Esophagus muscularis mucosa (tissue), 4 donors: Measurements from ENCODE around the gene MLST8. TPM values are rescaled to one million over a fixed set of nuclear protein-coding genes. Genes with fewer than 3 reads are reported as not detected.

Source experiments
- DNase-seq: peaks from one replicate; pipeline ENCODE4 v3.0.0-alpha.2; 2017; ENCODE audit errors: extremely low spot score
- H3K27ac ChIP-seq, 4 donors: fragments of 200-600 bp; sonication (generic); replicated peaks in 1 of 4; 1 replicate in 3 of 4; 2 replicates in 1 of 4; pipeline ENCODE4 v1.5.1; 2016 to 2019; ENCODE audit warnings: mild to moderate bottlenecking in 1 of 4
- H3K27me3 ChIP-seq, 4 donors: fragments of 200-600 bp; sonication (generic); one replicate each; pipeline versions ENCODE4 v1.5.1 to v1.6.0; 2016 to 2019
- H3K36me3 ChIP-seq, 4 donors: fragments of 200-600 bp; sonication (generic); one replicate each; pipeline ENCODE4 v1.5.1; 2016 to 2019
- H3K4me1 ChIP-seq, 4 donors: fragments of 200-600 bp; sonication (generic); one replicate each; pipeline ENCODE4 v1.5.1; 2016 to 2019
- H3K4me3 ChIP-seq, 4 donors: fragments of 200-600 bp; sonication (generic); 1 replicate in 2 of 4; 2 replicates in 2 of 4; pipeline ENCODE4 v1.5.1; 2016 to 2019; ENCODE audit warnings: mild to moderate bottlenecking in 4 of 4, moderate library complexity in 1 of 4
- H3K9me3 ChIP-seq, 4 donors: fragments of 200-600 bp; sonication (generic); 1 replicate in 3 of 4; 2 replicates in 1 of 4; pipeline ENCODE4 v1.5.1; 2016 to 2019
- EP300 ChIP-seq: sonication (generic); formaldehyde crosslinking; IDR thresholded peaks from one replicate; pipeline ENCODE4 v1.6.1; 2017; ENCODE audit warnings: antibody characterized with exemption
- POLR2A ChIP-seq: fragments of 450-650 bp; IDR thresholded peaks from one replicate; pipeline ENCODE4 v1.6.1; 2017; ENCODE audit warnings: antibody characterized with exemption, moderate library complexity, mild to moderate bottlenecking, low read depth
- POLR2AphosphoS5 ChIP-seq, 2 donors: sonication (generic); formaldehyde crosslinking; IDR thresholded peaks; one replicate each; pipeline ENCODE4 v1.6.1; 2017; ENCODE audit warnings: antibody characterized with exemption in 2 of 2
- WGBS: methylation state at CpG from one replicate; pipeline ENCODE4 v1.1.5; 2018; 5-methylcytosine and 5-hydroxymethylcytosine counted together
- intact Hi-C: fragments of 100-400 bp; cut with DNase I; formaldehyde crosslinking; loops from one replicate; pipeline ENCODE4 v1.15.1; 2023
- total RNA-seq, 4 donors: library from RNA; depleted of rRNA; stranded (reverse); fragments of >200 nt; gene quantifications; one replicate each; pipeline versions ENCODE4 v1.1.0 to v1.2.1, GENCODE V29; 2016
- TF ChIP-seq, protein P1 (sequence below), 3 experiments: fragments of 200-600 bp in 2 of 3; fragments of 450-650 bp in 1 of 3; sonication (generic) in 2 of 3; IDR thresholded peaks; one replicate each; pipeline ENCODE4 v1.5.1; 2017 to 2019; ENCODE audit warnings: antibody characterized with exemption in 3 of 3, mild to moderate bottlenecking in 2 of 3, moderate library complexity in 1 of 3

Gene MLST8
- total RNA-seq, 4 donors from 2014 or later: 23.7 to 62.8 (median 36.3) TPM

DNA sequence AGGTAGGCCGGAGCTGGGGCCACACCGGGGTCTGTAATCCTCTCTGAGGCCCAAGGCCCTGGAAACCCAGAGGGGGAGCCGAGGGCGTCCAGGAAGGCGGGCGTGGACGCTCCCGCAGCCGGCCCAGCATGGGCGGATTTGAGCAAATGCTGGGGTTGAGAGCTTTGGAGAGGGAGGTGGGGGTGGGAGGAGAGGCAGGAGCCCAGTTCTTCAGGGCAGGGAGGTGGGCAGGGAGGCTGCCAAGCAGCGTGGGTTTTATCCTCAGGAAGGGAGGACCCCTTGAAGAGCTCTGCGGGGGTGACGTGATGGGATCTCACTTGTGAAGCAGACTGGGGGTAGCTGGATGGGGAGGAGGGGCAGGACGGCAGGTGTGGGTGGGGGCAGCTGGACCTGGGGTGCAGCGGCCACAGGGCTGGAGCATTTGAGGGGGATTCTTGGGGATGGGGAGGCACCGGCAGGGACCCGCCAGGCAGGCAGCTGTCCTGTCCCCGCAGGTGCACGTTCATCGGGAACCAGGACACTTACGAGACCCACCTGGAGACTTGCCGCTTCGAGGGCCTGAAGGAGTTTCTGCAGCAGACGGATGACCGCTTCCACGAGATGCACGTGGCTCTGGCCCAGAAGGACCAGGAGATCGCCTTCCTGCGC is 32.4 kb upstream of the MLST8 start:
- no peak overlapping the region for H3K27ac ChIP-seq
- no peaks in the 10 kb centered on the region for H3K27me3 ChIP-seq
- H3K9me3 ChIP-seq: no peaks in the 10 kb centered on the region
- 90% methylated on average over 24 of the region's 29 CpGs for WGBS
- intact Hi-C loops: no loop called here
- peaks cover 0 to 9% (median 0%) of the 10 kb centered on the region in 4 donors for H3K4me1 ChIP-seq
- TF ChIP-seq POLR2A: no peak
- no peak for TF ChIP-seq EP300
- no peak for TF ChIP-seq POLR2AphosphoS5 (IDR thresholded peaks at IDR 0.05)
- TF ChIP-seq, protein P1, sequence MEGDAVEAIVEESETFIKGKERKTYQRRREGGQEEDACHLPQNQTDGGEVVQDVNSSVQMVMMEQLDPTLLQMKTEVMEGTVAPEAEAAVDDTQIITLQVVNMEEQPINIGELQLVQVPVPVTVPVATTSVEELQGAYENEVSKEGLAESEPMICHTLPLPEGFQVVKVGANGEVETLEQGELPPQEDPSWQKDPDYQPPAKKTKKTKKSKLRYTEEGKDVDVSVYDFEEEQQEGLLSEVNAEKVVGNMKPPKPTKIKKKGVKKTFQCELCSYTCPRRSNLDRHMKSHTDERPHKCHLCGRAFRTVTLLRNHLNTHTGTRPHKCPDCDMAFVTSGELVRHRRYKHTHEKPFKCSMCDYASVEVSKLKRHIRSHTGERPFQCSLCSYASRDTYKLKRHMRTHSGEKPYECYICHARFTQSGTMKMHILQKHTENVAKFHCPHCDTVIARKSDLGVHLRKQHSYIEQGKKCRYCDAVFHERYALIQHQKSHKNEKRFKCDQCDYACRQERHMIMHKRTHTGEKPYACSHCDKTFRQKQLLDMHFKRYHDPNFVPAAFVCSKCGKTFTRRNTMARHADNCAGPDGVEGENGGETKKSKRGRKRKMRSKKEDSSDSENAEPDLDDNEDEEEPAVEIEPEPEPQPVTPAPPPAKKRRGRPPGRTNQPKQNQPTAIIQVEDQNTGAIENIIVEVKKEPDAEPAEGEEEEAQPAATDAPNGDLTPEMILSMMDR (IDR thresholded peaks at IDR 0.05): no peak
- peaks cover 78 to 100% (median 93%) of the 10 kb centered on the region in 4 donors for H3K36me3 ChIP-seq
- no peak for DNase-seq
- no peak overlapping the region for H3K4me3 ChIP-seq

GRCh38 chr16:2173366-2173765 is 31.9 kb upstream of the MLST8 start:
- peaks cover 72 to 98% (median 91%) of the 10 kb centered on the region in 4 donors for H3K36me3 ChIP-seq

DNA sequence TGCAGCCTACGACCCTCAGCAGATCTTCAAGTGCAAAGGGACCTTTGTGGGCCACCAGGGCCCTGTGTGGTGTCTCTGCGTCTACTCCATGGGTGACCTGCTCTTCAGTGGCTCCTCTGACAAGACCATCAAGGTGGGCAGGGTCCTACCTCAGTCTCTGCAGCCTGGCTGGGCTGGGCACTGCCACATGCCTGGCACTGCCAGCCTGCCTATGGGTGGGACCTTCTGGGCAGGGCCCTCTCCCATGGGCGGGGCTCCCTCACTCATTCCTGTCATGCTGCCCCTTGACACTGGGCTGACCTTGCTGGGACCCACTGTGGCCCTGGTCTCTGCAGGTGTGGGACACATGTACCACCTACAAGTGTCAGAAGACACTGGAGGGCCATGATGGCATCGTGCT is 31.3 kb upstream of the MLST8 start:
- Histone ChIP-seq H3K4me1 (peaks cover 0 to 9% (median 4%) of the 10 kb centered on the region in 4 donors), H3K9me3 (no peaks in the 10 kb centered on the region), H3K4me3 (no peak overlapping the region), H3K27ac (no peak overlapping the region), H3K36me3 (peaks cover 67 to 93% (median 86%) of the 10 kb centered on the region in 4 donors), H3K27me3 (peaks cover 0 to 7% (median 0%) of the 10 kb centered on the region in 4 donors)
- TF ChIP-seq, protein P1 (IDR thresholded peaks at IDR 0.05): no peak
- TF ChIP-seq POLR2AphosphoS5 (IDR thresholded peaks at IDR 0.05): no peak
- no peak for TF ChIP-seq EP300
- TF ChIP-seq POLR2A: no peak
- DNase-seq: no peak
- intact Hi-C loops: no loop called here
- WGBS: 92% methylated on average over 2 of the region's 4 CpGs

More at GRCh38 chr16:2173366-2173765, 31.9 kb upstream of the MLST8 start:
- H3K27ac ChIP-seq: no peak overlapping the region
- H3K27me3 ChIP-seq: peaks cover 0 to 4% (median 0%) of the 10 kb centered on the region in 4 donors
- H3K4me3 ChIP-seq: no peak overlapping the region
- intact Hi-C loops: no loop called here
- no CpG with 5 or more reads among the region's 14 CpGs for WGBS
- no peak for DNase-seq
- peaks cover 0 to 9% (median 1%) of the 10 kb centered on the region in 4 donors for H3K4me1 ChIP-seq
- TF ChIP-seq EP300 (no peak), POLR2AphosphoS5 (IDR thresholded peaks at IDR 0.05) (no peak), POLR2A (no peak)
- TF ChIP-seq, protein P1 (IDR thresholded peaks at IDR 0.05): no peak
- no peaks in the 10 kb centered on the region for H3K9me3 ChIP-seq

DNA sequence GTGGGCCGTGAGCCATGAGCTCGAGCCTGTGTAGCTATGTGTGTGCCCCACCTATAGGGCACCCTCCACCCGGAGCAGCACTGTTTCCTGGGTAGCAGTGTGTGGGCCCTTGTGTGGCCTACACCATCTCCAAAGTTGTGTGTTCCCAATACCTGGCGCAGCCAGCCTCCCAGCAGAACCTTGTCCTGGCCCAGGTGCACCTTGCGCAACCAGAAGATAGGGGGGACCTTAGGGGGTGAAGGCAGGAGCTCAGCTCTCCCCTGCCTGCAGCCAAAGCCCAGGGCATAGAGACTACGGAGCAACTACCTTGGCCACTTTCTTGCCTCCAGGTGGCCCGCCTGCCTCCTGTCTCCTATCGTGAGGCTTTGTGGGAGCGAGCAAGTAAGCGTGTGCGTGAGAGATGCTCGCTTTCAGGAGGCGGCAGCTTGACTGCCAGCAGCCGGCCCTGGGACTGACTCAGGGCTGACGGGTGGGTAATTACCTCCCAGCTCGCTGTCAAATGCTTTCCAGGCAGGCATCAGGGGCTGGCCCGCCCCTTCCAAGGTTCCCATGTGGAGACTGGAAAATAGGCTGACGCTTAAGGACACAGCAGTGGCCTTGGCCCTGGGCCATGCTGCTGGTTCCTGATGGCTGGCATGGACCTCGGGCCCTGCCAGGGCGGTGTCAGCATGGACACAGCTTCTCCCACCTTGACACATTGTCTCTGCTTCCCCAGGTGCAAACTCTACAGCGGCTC is 30.7 kb upstream of the MLST8 start:
- no peak overlapping the region for H3K4me3 ChIP-seq
- intact Hi-C loops: no loop called here
- peaks cover 0 to 11% (median 0%) of the 10 kb centered on the region in 4 donors for H3K27me3 ChIP-seq
- TF ChIP-seq POLR2AphosphoS5 (IDR thresholded peaks at IDR 0.05) (no peak), POLR2A (no peak)
- TF ChIP-seq, protein P1 (IDR thresholded peaks at IDR 0.05): no peak
- H3K9me3 ChIP-seq: no peaks in the 10 kb centered on the region
- H3K27ac ChIP-seq: no peak overlapping the region
- 94% methylated on average over 6 of the region's 21 CpGs for WGBS
- H3K4me1 ChIP-seq: peaks cover 0 to 11% (median 1%) of the 10 kb centered on the region in 4 donors
- peaks cover 63 to 87% (median 81%) of the 10 kb centered on the region in 4 donors for H3K36me3 ChIP-seq
- DNase-seq: no peak
